HepG2 (cell line): ENCODE measurements around the gene RPL36. TPM values are rescaled to one million over a fixed set of nuclear protein-coding genes. Genes with fewer than 3 reads are reported as not detected.
A peak's percentile ranks its signal among the peaks of the same experiment; 100 is the strongest.

ENCODE experiments used
- ETV6 ChIP-seq: sonication (generic); formaldehyde crosslinking; conservative IDR thresholded peaks from 2 replicates; pipeline ENCODE4 v1.4.0; 2020; ENCODE audit warnings: missing genetic modification reagents
- FOSL2 ChIP-seq: sonication (generic); formaldehyde crosslinking; IDR thresholded peaks from 2 replicates; pipeline ENCODE4 v1.4.0; 2020; ENCODE audit warnings: missing genetic modification reagents
- HDAC2 ChIP-seq: sonication (generic); formaldehyde crosslinking; IDR thresholded peaks from 2 replicates; pipeline ENCODE4 v1.4.0; 2020; ENCODE audit warnings: missing genetic modification reagents
- JUND ChIP-seq: sonication (generic); formaldehyde crosslinking; IDR thresholded peaks from 2 replicates; pipeline ENCODE4 v1.8.0; 2022; ENCODE audit warnings: mild to moderate bottlenecking, missing genetic modification reagents
- MXI1 ChIP-seq: IDR thresholded peaks from 3 replicates; pipeline ENCODE4 v1.6.1; 2012; ENCODE audit warnings: low read depth, low read length, inconsistent platforms, borderline replicate concordance
- NFYB ChIP-seq: sonication (generic); formaldehyde crosslinking; IDR thresholded peaks from 2 replicates; pipeline ENCODE4 v1.4.0; 2020; ENCODE audit warnings: missing genetic modification reagents
- NPAS2 ChIP-seq: sonication (generic); formaldehyde crosslinking; IDR thresholded peaks from 2 replicates; pipeline ENCODE4 v1.8.0; 2022; ENCODE audit warnings: mild to moderate bottlenecking, missing genetic modification reagents, borderline replicate concordance
- RFX3 ChIP-seq: IDR thresholded peaks from 2 replicates; pipeline ENCODE4 v1.6.1; 2016; ENCODE audit warnings: missing biosample characterization, missing genetic modification reagents
- TBP ChIP-seq: sonication (generic); formaldehyde crosslinking; IDR thresholded peaks from 2 replicates; pipeline ENCODE4 v1.5.0; 2020; ENCODE audit warnings: missing genetic modification reagents
- ZFP82 ChIP-seq: sonication (generic); formaldehyde crosslinking; IDR thresholded peaks from 2 replicates; pipeline ENCODE4 v1.5.1; 2020; ENCODE audit warnings: mild to moderate bottlenecking, missing genetic modification reagents, borderline replicate concordance
- ZIK1 ChIP-seq: sonication (generic); formaldehyde crosslinking; IDR thresholded peaks from 2 replicates; pipeline ENCODE4 v1.5.0; 2020; ENCODE audit warnings: mild to moderate bottlenecking, low read depth, missing genetic modification reagents, borderline replicate concordance
- ZNF331 ChIP-seq: sonication (generic); formaldehyde crosslinking; IDR thresholded peaks from 2 replicates; pipeline ENCODE4 v1.4.0; 2020; ENCODE audit warnings: missing genetic modification reagents
- ZNF343 ChIP-seq: sonication (generic); formaldehyde crosslinking; IDR thresholded peaks from 2 replicates; pipeline ENCODE4 v1.4.0; 2020; ENCODE audit warnings: mild to moderate bottlenecking, missing genetic modification reagents
- ZNF350 ChIP-seq: sonication (generic); formaldehyde crosslinking; IDR thresholded peaks from 2 replicates; pipeline ENCODE4 v1.4.0; 2020; ENCODE audit warnings: mild to moderate bottlenecking, low read depth, missing genetic modification reagents, borderline replicate concordance
- ZNF580 ChIP-seq: IDR thresholded peaks from 2 replicates; pipeline ENCODE4 v1.6.1; 2016; ENCODE audit warnings: low read depth, borderline replicate concordance
- ZNF703 ChIP-seq: sonication (generic); formaldehyde crosslinking; IDR thresholded peaks from 2 replicates; pipeline ENCODE4 v1.5.1; 2020; ENCODE audit warnings: missing genetic modification reagents, mild to moderate bottlenecking, moderate library complexity, borderline replicate concordance
- ZNF75D ChIP-seq: sonication (generic); formaldehyde crosslinking; IDR thresholded peaks from 2 replicates; pipeline ENCODE4 v1.8.1; 2023; ENCODE audit warnings: missing genetic modification reagents, mild to moderate bottlenecking, borderline replicate concordance
- ZNF766 ChIP-seq: sonication (generic); formaldehyde crosslinking; IDR thresholded peaks from 2 replicates; pipeline ENCODE4 v1.5.0; 2020; ENCODE audit warnings: missing genetic modification reagents, borderline replicate concordance
- ZNF772 ChIP-seq: sonication (generic); formaldehyde crosslinking; IDR thresholded peaks from 2 replicates; pipeline ENCODE4 v1.5.0; 2020; ENCODE audit warnings: mild to moderate bottlenecking, missing genetic modification reagents
- ZNF773 ChIP-seq: sonication (generic); formaldehyde crosslinking; IDR thresholded peaks from 2 replicates; pipeline ENCODE4 v1.4.0; 2020; ENCODE audit warnings: missing genetic modification reagents, borderline replicate concordance
- polyA plus RNA-seq, 8 experiments: library from polyadenylated mRNA; depleted of rRNA in 3 of 8; stranded (reverse) in 7 of 8; unstranded in 1 of 8; fragments of >200 nt; fragmentation: Illumina TruSeq in 4 of 8; extraction: Trizol in 4 of 8; gene quantifications; 2 replicates each; pipeline versions ENCODE4 v1.2.1 to v1.2.3, GENCODE V29; 2011 to 2016; ENCODE audit warnings: low read depth in 4 of 8, missing spikeins in 1 of 8, mixed read lengths in 1 of 8; ENCODE audit not compliant: insufficient read depth in 1 of 8
- total RNA-seq, 5 experiments: library from RNA; depleted of rRNA; stranded (reverse); fragments of >200 nt; fragmentation: Illumina TruSeq; extraction: Trizol; gene quantifications; 2 replicates each; pipeline ENCODE4 v1.2.3, GENCODE V29; 2016; ENCODE audit warnings: low read depth in 1 of 5
- TF ChIP-seq, protein P1 (sequence below): sonication (generic); formaldehyde crosslinking; IDR thresholded peaks from 2 replicates; pipeline ENCODE4 v1.4.0; 2020; ENCODE audit warnings: mild to moderate bottlenecking, missing genetic modification reagents
- TF ChIP-seq, protein P2 (sequence below): sonication (generic); formaldehyde crosslinking; IDR thresholded peaks from 2 replicates; pipeline ENCODE4 v1.5.0; 2020; ENCODE audit warnings: mild to moderate bottlenecking, missing genetic modification reagents, moderate library complexity
- TF ChIP-seq, protein P3 (sequence below): sonication (generic); formaldehyde crosslinking; IDR thresholded peaks from 2 replicates; pipeline ENCODE4 v1.4.0; 2020; ENCODE audit warnings: missing genetic modification reagents

Gene RPL36
- total and polyA plus RNA-seq, 2 of the 13 experiments (the other 11 are each of a cell fraction or from before 2014, with no cell fraction given) = 706 to 740 TPM

DNA sequence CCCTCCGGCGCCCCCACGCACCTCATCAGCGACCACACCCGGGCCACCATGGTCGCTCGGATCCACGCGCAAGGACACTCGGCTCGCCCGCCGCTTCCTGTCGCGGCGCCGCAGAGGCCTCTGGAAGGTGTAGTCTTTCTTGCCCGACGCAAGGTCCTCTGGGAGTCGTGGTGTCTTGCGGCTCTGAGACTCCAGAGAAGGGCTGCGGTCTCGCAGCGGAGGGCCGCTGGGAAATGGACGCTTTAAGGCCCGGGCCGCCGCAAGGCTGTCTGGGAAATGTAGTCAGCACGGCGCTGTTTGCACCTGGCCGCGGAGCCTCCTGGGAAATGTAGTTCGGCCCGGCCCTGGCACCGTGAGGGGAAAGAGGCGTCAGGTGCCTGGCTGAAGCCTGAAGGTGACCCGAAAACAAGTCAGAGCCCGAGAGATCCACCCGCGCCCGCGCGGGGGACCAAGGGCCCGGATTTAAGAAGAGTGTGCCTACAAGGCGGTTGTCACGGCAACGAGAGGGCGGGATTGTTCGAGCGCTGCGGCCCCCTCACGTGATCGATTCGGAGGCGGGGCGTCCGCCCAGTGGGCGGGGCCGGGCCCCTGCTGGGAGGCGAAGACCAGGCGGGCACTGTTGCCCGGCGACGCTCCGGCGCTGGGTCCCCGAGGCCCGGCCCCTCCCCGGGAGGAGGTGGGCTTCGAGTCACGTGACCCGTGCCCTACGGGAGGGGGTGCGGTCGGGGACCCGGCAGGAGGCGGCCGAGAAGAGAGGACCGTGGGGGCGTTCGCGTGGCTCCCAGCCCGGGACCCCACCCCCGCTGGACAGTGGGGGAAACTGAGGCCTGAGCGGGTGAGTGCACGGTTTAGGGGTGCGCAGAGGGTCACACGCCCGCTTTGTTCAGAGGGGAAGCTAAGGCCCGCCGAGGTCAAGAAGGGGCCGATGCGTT lies 9.4 kb upstream of the RPL36 start, which contains the start of the genes HSD11B1L and MICOS13 (continued):
- TF ChIP-seq ZIK1 (CRISPR knock-in tag) (peak; percentile 26; the same call in 1 of the 2 replicates), ZNF772 (CRISPR knock-in tag) (peak; percentile 40), FOSL2 (CRISPR knock-in tag) (peak; percentile 51), ZNF773 (CRISPR knock-in tag) (peak; percentile 37; the same call in 1 of the 2 replicates), NFYB (CRISPR knock-in tag) (peak; percentile 53), TBP (CRISPR knock-in tag) (0 out of 2 replicates have a peak, but pooled peaks have one; percentile 50), ZNF331 (peak; percentile 33; the same call in 1 of the 2 replicates), ZNF766 (CRISPR knock-in tag) (0 out of 2 replicates have a peak, but pooled peaks have one; percentile 40), NPAS2 (CRISPR knock-in tag) (no peak), RFX3 (CRISPR knock-in tag) (peak; percentile 91), ZNF703 (CRISPR knock-in tag) (no peak), MXI1 (peak; percentile 72; the same call in 2 of the 3 replicates), ZNF350 (CRISPR knock-in tag) (peak; percentile 95), ZNF580 (CRISPR knock-in tag) (peak; percentile 13; the same call in 1 of the 2 replicates), ETV6 (CRISPR knock-in tag) (no peak), HDAC2 (CRISPR knock-in tag) (peak; percentile 59; the same call in 1 of the 2 replicates), ZNF75D (no peak), ZFP82 (CRISPR knock-in tag) (0 out of 2 replicates have a peak, but pooled peaks have one; percentile 75), ZNF343 (no peak), JUND (CRISPR knock-in tag) (peak; percentile 13; the same call in 1 of the 2 replicates)
- TF ChIP-seq, protein P1, sequence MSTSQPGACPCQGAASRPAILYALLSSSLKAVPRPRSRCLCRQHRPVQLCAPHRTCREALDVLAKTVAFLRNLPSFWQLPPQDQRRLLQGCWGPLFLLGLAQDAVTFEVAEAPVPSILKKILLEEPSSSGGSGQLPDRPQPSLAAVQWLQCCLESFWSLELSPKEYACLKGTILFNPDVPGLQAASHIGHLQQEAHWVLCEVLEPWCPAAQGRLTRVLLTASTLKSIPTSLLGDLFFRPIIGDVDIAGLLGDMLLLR (CRISPR knock-in tag) = peak; percentile 68; the same call in 1 of the 2 replicates
- TF ChIP-seq, protein P2, sequence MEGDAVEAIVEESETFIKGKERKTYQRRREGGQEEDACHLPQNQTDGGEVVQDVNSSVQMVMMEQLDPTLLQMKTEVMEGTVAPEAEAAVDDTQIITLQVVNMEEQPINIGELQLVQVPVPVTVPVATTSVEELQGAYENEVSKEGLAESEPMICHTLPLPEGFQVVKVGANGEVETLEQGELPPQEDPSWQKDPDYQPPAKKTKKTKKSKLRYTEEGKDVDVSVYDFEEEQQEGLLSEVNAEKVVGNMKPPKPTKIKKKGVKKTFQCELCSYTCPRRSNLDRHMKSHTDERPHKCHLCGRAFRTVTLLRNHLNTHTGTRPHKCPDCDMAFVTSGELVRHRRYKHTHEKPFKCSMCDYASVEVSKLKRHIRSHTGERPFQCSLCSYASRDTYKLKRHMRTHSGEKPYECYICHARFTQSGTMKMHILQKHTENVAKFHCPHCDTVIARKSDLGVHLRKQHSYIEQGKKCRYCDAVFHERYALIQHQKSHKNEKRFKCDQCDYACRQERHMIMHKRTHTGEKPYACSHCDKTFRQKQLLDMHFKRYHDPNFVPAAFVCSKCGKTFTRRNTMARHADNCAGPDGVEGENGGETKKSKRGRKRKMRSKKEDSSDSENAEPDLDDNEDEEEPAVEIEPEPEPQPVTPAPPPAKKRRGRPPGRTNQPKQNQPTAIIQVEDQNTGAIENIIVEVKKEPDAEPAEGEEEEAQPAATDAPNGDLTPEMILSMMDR = peak; percentile 19; the same call in 1 of the 2 replicates
- TF ChIP-seq, protein P3, sequence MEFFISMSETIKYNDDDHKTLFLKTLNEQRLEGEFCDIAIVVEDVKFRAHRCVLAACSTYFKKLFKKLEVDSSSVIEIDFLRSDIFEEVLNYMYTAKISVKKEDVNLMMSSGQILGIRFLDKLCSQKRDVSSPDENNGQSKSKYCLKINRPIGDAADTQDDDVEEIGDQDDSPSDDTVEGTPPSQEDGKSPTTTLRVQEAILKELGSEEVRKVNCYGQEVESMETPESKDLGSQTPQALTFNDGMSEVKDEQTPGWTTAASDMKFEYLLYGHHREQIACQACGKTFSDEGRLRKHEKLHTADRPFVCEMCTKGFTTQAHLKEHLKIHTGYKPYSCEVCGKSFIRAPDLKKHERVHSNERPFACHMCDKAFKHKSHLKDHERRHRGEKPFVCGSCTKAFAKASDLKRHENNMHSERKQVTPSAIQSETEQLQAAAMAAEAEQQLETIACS (CRISPR knock-in tag) = no peak
